Measurements from ENCODE around the gene ANKRD13C.

The ANKRD13C gene

GRCh38 chr1:70324683-70325082 is 29.8 kb downstream of the ANKRD13C start:
- Histone ChIP-seq H3K4ac (ENCODE audit: low read length) (no peak overlapping the region), H3K79me1 (ENCODE audit: low read depth, low read length) (peaks cover 4% of the 10 kb centered on the region), H3K36me3 (replicated peaks in 1 of 2; ENCODE audit: control insufficient read depth in 2 of 2, insufficient read depth in 2 of 2, low read length in 2 of 2) (peaks cover 0 to 55% of the 10 kb centered on the region in 2 donors), H3K4me1 (ENCODE audit: control insufficient read depth in 2 of 2, insufficient read depth in 1 of 2, low read depth in 1 of 2, low read length in 2 of 2) (no peaks in the 10 kb centered on the region), H2AK5ac (ENCODE audit: low read depth, low read length) (no peak overlapping the region), H3K4me2 (ENCODE audit: insufficient read depth, low read length, poor library complexity, severe bottlenecking) (no peak overlapping the region), H3K27ac (replicated peaks; ENCODE audit: low read length) (no peak overlapping the region), H4K8ac (ENCODE audit: low read depth, low read length) (no peak overlapping the region), H3K14ac (ENCODE audit: low read length) (no peak overlapping the region), H3K9ac (ENCODE audit: low read depth, low read length, poor library complexity) (no peak overlapping the region), H2AFZ (ENCODE audit: low read length) (no peak overlapping the region), H3K4me3 (ENCODE audit: low read length in 2 of 2) (no peak overlapping the region), H3K18ac (ENCODE audit: low read length) (no peak overlapping the region), H4K91ac (ENCODE audit: low read depth, low read length, poor library complexity) (no peak overlapping the region), H3K27me3 (ENCODE audit: control insufficient read depth in 3 of 3, insufficient read depth in 3 of 3, low read depth in 1 of 3, low read length in 3 of 3) (no peaks in the 10 kb centered on the region), H3K9me3 (replicated peaks in 1 of 2; ENCODE audit: control insufficient read depth in 2 of 2, insufficient read depth in 1 of 2, low read depth in 1 of 2, low read length in 2 of 2) (no peaks in the 10 kb centered on the region), H3K23ac (ENCODE audit: low read depth, low read length, poor library complexity) (no peak overlapping the region), H2BK120ac (ENCODE audit: low read depth, low read length) (no peak overlapping the region), H2BK12ac (ENCODE audit: low read length) (no peak overlapping the region), H2BK5ac (ENCODE audit: low read length) (no peak overlapping the region), H2BK15ac (ENCODE audit: low read length) (no peak overlapping the region)
- no peak for DNase-seq (ENCODE audit: low spot score)
- no CpG with 5 or more reads among the region's 1 CpG for WGBS, 2 donors (ENCODE audit: extremely low coverage in 2 of 2, insufficient read length in 2 of 2, insufficient replicate concordance in 1 of 2)

GRCh38 chr1:70319750-70320149 is 34.8 kb downstream of the ANKRD13C start:
- Histone ChIP-seq H3K4ac (ENCODE audit: low read length) (no peak overlapping the region), H2BK120ac (ENCODE audit: low read depth, low read length) (no peak overlapping the region), H3K79me1 (ENCODE audit: low read depth, low read length) (peaks cover 4% of the 10 kb centered on the region), H3K4me3 (ENCODE audit: low read length in 2 of 2) (no peak overlapping the region), H3K9ac (ENCODE audit: low read depth, low read length, poor library complexity) (no peak overlapping the region), H3K36me3 (replicated peaks in 1 of 2; ENCODE audit: control insufficient read depth in 2 of 2, insufficient read depth in 2 of 2, low read length in 2 of 2) (peaks cover 0 to 52% of the 10 kb centered on the region in 2 donors), H3K4me2 (ENCODE audit: insufficient read depth, low read length, poor library complexity, severe bottlenecking) (no peak overlapping the region), H3K27me3 (ENCODE audit: control insufficient read depth in 3 of 3, insufficient read depth in 3 of 3, low read depth in 1 of 3, low read length in 3 of 3) (no peaks in the 10 kb centered on the region), H4K8ac (ENCODE audit: low read depth, low read length) (no peak overlapping the region), H2BK15ac (ENCODE audit: low read length) (no peak overlapping the region), H3K23ac (ENCODE audit: low read depth, low read length, poor library complexity) (no peak overlapping the region), H3K18ac (ENCODE audit: low read length) (no peak overlapping the region), H3K27ac (replicated peaks; ENCODE audit: low read length) (no peak overlapping the region), H3K4me1 (ENCODE audit: control insufficient read depth in 2 of 2, insufficient read depth in 1 of 2, low read depth in 1 of 2, low read length in 2 of 2) (no peaks in the 10 kb centered on the region), H3K14ac (ENCODE audit: low read length) (no peak overlapping the region), H2BK12ac (ENCODE audit: low read length) (no peak overlapping the region), H2AK5ac (ENCODE audit: low read depth, low read length) (no peak overlapping the region), H2BK5ac (ENCODE audit: low read length) (no peak overlapping the region), H4K91ac (ENCODE audit: low read depth, low read length, poor library complexity) (no peak overlapping the region), H3K9me3 (replicated peaks in 1 of 2; ENCODE audit: control insufficient read depth in 2 of 2, insufficient read depth in 1 of 2, low read depth in 1 of 2, low read length in 2 of 2) (no peaks in the 10 kb centered on the region), H2AFZ (ENCODE audit: low read length) (no peak overlapping the region)
- DNase-seq (ENCODE audit: low spot score): no peak

- H3K4ac ChIP-seq (ENCODE audit: low read length): no peak overlapping the region
- H2BK120ac ChIP-seq (ENCODE audit: low read depth, low read length): no peak overlapping the region
- H2AFZ ChIP-seq (ENCODE audit: low read length): no peak overlapping the region
- H3K4me3 ChIP-seq (ENCODE audit: low read length in 2 of 2): no peak overlapping the region
- H2AK5ac ChIP-seq (ENCODE audit: low read depth, low read length): no peak overlapping the region
- H4K8ac ChIP-seq (ENCODE audit: low read depth, low read length): no peak overlapping the region
- no peak overlapping the region for H3K9ac ChIP-seq (ENCODE audit: low read depth, low read length, poor library complexity)
- no peak for DNase-seq (ENCODE audit: low spot score)
- no peak overlapping the region for H3K14ac ChIP-seq (ENCODE audit: low read length)
- H3K23ac ChIP-seq (ENCODE audit: low read depth, low read length, poor library complexity): no peak overlapping the region
- no peak overlapping the region for H3K4me2 ChIP-seq (ENCODE audit: insufficient read depth, low read length, poor library complexity, severe bottlenecking)
- peaks cover 0 to 44% of the 10 kb centered on the region in 2 donors for H3K36me3 ChIP-seq (replicated peaks in 1 of 2; ENCODE audit: control insufficient read depth in 2 of 2, insufficient read depth in 2 of 2, low read length in 2 of 2)
- peaks cover 2% of the 10 kb centered on the region for H3K79me1 ChIP-seq (ENCODE audit: low read depth, low read length)
- no peak overlapping the region for H2BK5ac ChIP-seq (ENCODE audit: low read length)
- no peak overlapping the region for H3K18ac ChIP-seq (ENCODE audit: low read length)
- H3K27me3 ChIP-seq (ENCODE audit: control insufficient read depth in 3 of 3, insufficient read depth in 3 of 3, low read depth in 1 of 3, low read length in 3 of 3): no peaks in the 10 kb centered on the region
- H3K9me3 ChIP-seq (replicated peaks in 1 of 2; ENCODE audit: control insufficient read depth in 2 of 2, insufficient read depth in 1 of 2, low read depth in 1 of 2, low read length in 2 of 2): no peaks in the 10 kb centered on the region
- no peaks in the 10 kb centered on the region for H3K4me1 ChIP-seq (ENCODE audit: control insufficient read depth in 2 of 2, insufficient read depth in 1 of 2, low read depth in 1 of 2, low read length in 2 of 2)
- no peak overlapping the region for H2BK15ac ChIP-seq (ENCODE audit: low read length)
- no peak overlapping the region for H2BK12ac ChIP-seq (ENCODE audit: low read length)
- WGBS, 2 donors (ENCODE audit: extremely low coverage in 2 of 2, insufficient read length in 2 of 2, insufficient replicate concordance in 1 of 2): no CpG with 5 or more reads among the region's 1 CpG
- no peak overlapping the region for H4K91ac ChIP-seq (ENCODE audit: low read depth, low read length, poor library complexity)
- H3K27ac ChIP-seq (replicated peaks; ENCODE audit: low read length): no peak overlapping the region
Observed at GRCh38 chr1:70318191-70318590, 36.3 kb downstream of the ANKRD13C start.

GRCh38 chr1:70317087-70317486 is 37.4 kb downstream of the ANKRD13C start:
- H3K79me1 ChIP-seq (ENCODE audit: low read depth, low read length): peaks cover 2% of the 10 kb centered on the region
- no peak overlapping the region for H3K4ac ChIP-seq (ENCODE audit: low read length)
- no peak overlapping the region for H4K8ac ChIP-seq (ENCODE audit: low read depth, low read length)
- no peak overlapping the region for H2BK15ac ChIP-seq (ENCODE audit: low read length)
- no peak overlapping the region for H3K4me2 ChIP-seq (ENCODE audit: insufficient read depth, low read length, poor library complexity, severe bottlenecking)
- H3K4me1 ChIP-seq (ENCODE audit: control insufficient read depth in 2 of 2, insufficient read depth in 1 of 2, low read depth in 1 of 2, low read length in 2 of 2): no peaks in the 10 kb centered on the region
- no peak overlapping the region for H3K4me3 ChIP-seq (ENCODE audit: low read length in 2 of 2)
- H4K91ac ChIP-seq (ENCODE audit: low read depth, low read length, poor library complexity): no peak overlapping the region
- WGBS, 2 donors (ENCODE audit: extremely low coverage in 2 of 2, insufficient read length in 2 of 2, insufficient replicate concordance in 1 of 2): no CpG with 5 or more reads among the region's 3 CpGs
- no peak for DNase-seq (ENCODE audit: low spot score)
- no peak overlapping the region for H2AFZ ChIP-seq (ENCODE audit: low read length)
- H2BK120ac ChIP-seq (ENCODE audit: low read depth, low read length): no peak overlapping the region
- H3K9ac ChIP-seq (ENCODE audit: low read depth, low read length, poor library complexity): no peak overlapping the region
- H2BK5ac ChIP-seq (ENCODE audit: low read length): no peak overlapping the region
- H3K27ac ChIP-seq (replicated peaks; ENCODE audit: low read length): no peak overlapping the region
- no peaks in the 10 kb centered on the region for H3K27me3 ChIP-seq (ENCODE audit: control insufficient read depth in 3 of 3, insufficient read depth in 3 of 3, low read depth in 1 of 3, low read length in 3 of 3)
- no peak overlapping the region for H2BK12ac ChIP-seq (ENCODE audit: low read length)
- no peaks in the 10 kb centered on the region for H3K9me3 ChIP-seq (replicated peaks in 1 of 2; ENCODE audit: control insufficient read depth in 2 of 2, insufficient read depth in 1 of 2, low read depth in 1 of 2, low read length in 2 of 2)
- no peak overlapping the region for H3K18ac ChIP-seq (ENCODE audit: low read length)
- no peak overlapping the region for H2AK5ac ChIP-seq (ENCODE audit: low read depth, low read length)
- peaks cover 0 to 40% of the 10 kb centered on the region in 2 donors for H3K36me3 ChIP-seq (replicated peaks in 1 of 2; ENCODE audit: control insufficient read depth in 2 of 2, insufficient read depth in 2 of 2, low read length in 2 of 2)
- H3K23ac ChIP-seq (ENCODE audit: low read depth, low read length, poor library complexity): no peak overlapping the region
- no peak overlapping the region for H3K14ac ChIP-seq (ENCODE audit: low read length)

Data from neuronal stem cell (in vitro differentiated cells).